ENCODE results near the gene TBC1D14. TPM values are rescaled to one million over a fixed set of nuclear protein-coding genes. Genes with fewer than 3 reads are reported as not detected.

TBC1D14 gene
- total and polyA plus RNA-seq, 10 of the 15 experiments (the other 5 are each of a cell fraction or from before 2014, with no cell fraction given): 0.87 to 39.3 (median 30.1) TPM

DNA sequence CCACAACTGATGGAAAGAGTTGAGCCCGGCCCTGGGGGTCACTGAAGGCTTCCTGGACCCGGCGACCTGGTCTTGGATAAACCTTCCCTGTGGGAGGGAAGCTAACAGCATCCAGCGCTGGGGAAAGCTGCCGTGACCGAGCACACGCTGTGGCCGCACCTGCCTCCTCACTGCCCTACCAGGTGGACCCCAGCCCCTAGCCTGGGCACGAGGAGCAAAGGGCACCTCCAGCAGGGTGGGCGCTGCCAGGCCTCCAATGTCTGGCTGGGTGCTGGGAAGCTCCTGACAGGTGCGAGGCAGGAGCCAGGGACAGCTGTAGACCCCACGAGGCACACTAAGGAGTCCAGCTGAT lies 141.5 kb downstream of the TBC1D14 start (continued):
- TF ChIP-seq, protein P1, sequence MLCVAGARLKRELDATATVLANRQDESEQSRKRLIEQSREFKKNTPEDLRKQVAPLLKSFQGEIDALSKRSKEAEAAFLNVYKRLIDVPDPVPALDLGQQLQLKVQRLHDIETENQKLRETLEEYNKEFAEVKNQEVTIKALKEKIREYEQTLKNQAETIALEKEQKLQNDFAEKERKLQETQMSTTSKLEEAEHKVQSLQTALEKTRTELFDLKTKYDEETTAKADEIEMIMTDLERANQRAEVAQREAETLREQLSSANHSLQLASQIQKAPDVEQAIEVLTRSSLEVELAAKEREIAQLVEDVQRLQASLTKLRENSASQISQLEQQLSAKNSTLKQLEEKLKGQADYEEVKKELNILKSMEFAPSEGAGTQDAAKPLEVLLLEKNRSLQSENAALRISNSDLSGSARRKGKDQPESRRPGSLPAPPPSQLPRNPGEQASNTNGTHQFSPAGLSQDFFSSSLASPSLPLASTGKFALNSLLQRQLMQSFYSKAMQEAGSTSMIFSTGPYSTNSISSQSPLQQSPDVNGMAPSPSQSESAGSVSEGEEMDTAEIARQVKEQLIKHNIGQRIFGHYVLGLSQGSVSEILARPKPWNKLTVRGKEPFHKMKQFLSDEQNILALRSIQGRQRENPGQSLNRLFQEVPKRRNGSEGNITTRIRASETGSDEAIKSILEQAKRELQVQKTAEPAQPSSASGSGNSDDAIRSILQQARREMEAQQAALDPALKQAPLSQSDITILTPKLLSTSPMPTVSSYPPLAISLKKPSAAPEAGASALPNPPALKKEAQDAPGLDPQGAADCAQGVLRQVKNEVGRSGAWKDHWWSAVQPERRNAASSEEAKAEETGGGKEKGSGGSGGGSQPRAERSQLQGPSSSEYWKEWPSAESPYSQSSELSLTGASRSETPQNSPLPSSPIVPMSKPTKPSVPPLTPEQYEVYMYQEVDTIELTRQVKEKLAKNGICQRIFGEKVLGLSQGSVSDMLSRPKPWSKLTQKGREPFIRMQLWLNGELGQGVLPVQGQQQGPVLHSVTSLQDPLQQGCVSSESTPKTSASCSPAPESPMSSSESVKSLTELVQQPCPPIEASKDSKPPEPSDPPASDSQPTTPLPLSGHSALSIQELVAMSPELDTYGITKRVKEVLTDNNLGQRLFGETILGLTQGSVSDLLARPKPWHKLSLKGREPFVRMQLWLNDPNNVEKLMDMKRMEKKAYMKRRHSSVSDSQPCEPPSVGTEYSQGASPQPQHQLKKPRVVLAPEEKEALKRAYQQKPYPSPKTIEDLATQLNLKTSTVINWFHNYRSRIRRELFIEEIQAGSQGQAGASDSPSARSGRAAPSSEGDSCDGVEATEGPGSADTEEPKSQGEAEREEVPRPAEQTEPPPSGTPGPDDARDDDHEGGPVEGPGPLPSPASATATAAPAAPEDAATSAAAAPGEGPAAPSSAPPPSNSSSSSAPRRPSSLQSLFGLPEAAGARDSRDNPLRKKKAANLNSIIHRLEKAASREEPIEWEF (IDR thresholded peaks at IDR 0.05; ENCODE audit: insufficient replicate concordance, low read depth, low read length): no peak
- TF ChIP-seq NFIC (IDR thresholded peaks at IDR 0.05; ENCODE audit: low read depth, low read length): no peak
- TF ChIP-seq, protein P2, sequence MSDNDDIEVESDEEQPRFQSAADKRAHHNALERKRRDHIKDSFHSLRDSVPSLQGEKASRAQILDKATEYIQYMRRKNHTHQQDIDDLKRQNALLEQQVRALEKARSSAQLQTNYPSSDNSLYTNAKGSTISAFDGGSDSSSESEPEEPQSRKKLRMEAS (IDR thresholded peaks at IDR 0.05; ENCODE audit: low read depth, low read length): no peak
- no peak for TF ChIP-seq GATAD2B (conservative IDR thresholded peaks at IDR 0.05; ENCODE audit: low read depth)
- TF ChIP-seq IKZF2 (IDR thresholded peaks at IDR 0.05): no peak
- no peak for TF ChIP-seq FOXK2 (IDR thresholded peaks at IDR 0.05)
- no peak for TF ChIP-seq SMAD5 (IDR thresholded peaks at IDR 0.05; ENCODE audit: low read depth)
- TF ChIP-seq POLR2AphosphoS2 (IDR thresholded peaks at IDR 0.05; ENCODE audit: low read depth, low read length): no peak
- no peak for TF ChIP-seq NFYA (IDR thresholded peaks at IDR 0.05; ENCODE audit: borderline replicate concordance, low read depth, low read length)
- no peak for TF ChIP-seq SPI1 (IDR thresholded peaks at IDR 0.05; ENCODE audit: borderline replicate concordance, insufficient read depth, low read depth, low read length)
